Measurements from ENCODE around the gene PKD1L1. TPM values are rescaled to one million over a fixed set of nuclear protein-coding genes. Genes with fewer than 3 reads are reported as not detected.

PKD1L1 gene
- total RNA-seq, 2 experiments from 2014 or later: 0.08 to 0.11 TPM

GRCh38 chr7:47836503-47837202 lies 111.6 kb downstream of the PKD1L1 start:
- no peaks in the 10 kb centered on the region for H3K9me3 Mint-ChIP-seq (ENCODE audit: insufficient read depth)
- peaks cover 2% of the 10 kb centered on the region for H3K4me1 Mint-ChIP-seq (ENCODE audit: low read depth)
- H3K36me3 Mint-ChIP-seq (ENCODE audit: low read depth): no peaks in the 10 kb centered on the region
- ATAC-seq (no peak), DNase-seq (no peak)
- CTCF ChIA-PET: interaction anchor here (0.8 kb wide), 1 partner anchor 18 kb away, joined by 3 read pairs; no protein-coding TSS in a partner anchor
- no peaks in the 10 kb centered on the region for H3K27me3 Mint-ChIP-seq (ENCODE audit: low read depth)
- no peak overlapping the region for H3K27ac Mint-ChIP-seq
- H3K4me3 Mint-ChIP-seq: no peak overlapping the region
- POLR2A ChIA-PET: no interaction called here

GRCh38 chr7:47836080-47836479 lies 112.2 kb downstream of the PKD1L1 start:
- Mint-ChIP-seq H3K4me1 (ENCODE audit: low read depth) (peaks cover 2% of the 10 kb centered on the region), H3K36me3 (ENCODE audit: low read depth) (no peaks in the 10 kb centered on the region), H3K9me3 (ENCODE audit: insufficient read depth) (no peaks in the 10 kb centered on the region), H3K27me3 (ENCODE audit: low read depth) (no peaks in the 10 kb centered on the region), H3K27ac (no peak overlapping the region), H3K4me3 (no peak overlapping the region)
- no peak for ATAC-seq
- POLR2A ChIA-PET: no interaction called here
- no peak for DNase-seq
- CTCF ChIA-PET: no interaction called here

- no peaks in the 10 kb centered on the region for H3K27me3 Mint-ChIP-seq (ENCODE audit: low read depth)
These were observed 115.1 kb downstream of the PKD1L1 start for GRCh38 chr7:47833211-47833610.

GRCh38 chr7:47832105-47832715 lies 116.1 kb downstream of the PKD1L1 start:
- Mint-ChIP-seq H3K4me3 (no peak overlapping the region), H3K9me3 (ENCODE audit: insufficient read depth) (no peaks in the 10 kb centered on the region)

More at GRCh38 chr7:47833211-47833610, 115.1 kb downstream of the PKD1L1 start:
- DNase-seq (no peak), ATAC-seq (no peak)
- no peak overlapping the region for H3K27ac Mint-ChIP-seq
- H3K4me3 Mint-ChIP-seq: no peak overlapping the region
- no peaks in the 10 kb centered on the region for H3K9me3 Mint-ChIP-seq (ENCODE audit: insufficient read depth)
- H3K36me3 Mint-ChIP-seq (ENCODE audit: low read depth): no peaks in the 10 kb centered on the region
- CTCF ChIA-PET: interaction anchor here (1.4 kb wide), 1 partner anchor 14 kb away, joined by 5 read pairs; no protein-coding TSS in a partner anchor
- POLR2A ChIA-PET: no interaction called here
- peaks cover 2% of the 10 kb centered on the region for H3K4me1 Mint-ChIP-seq (ENCODE audit: low read depth)

GRCh38 chr7:47830015-47830414 lies 118.3 kb downstream of the PKD1L1 start:
- POLR2A ChIA-PET: no interaction called here
- peaks cover 2% of the 10 kb centered on the region for H3K4me1 Mint-ChIP-seq (ENCODE audit: low read depth)
- DNase-seq (no peak), ATAC-seq (no peak)
- no peaks in the 10 kb centered on the region for H3K36me3 Mint-ChIP-seq (ENCODE audit: low read depth)
- peaks cover 4% of the 10 kb centered on the region for H3K27me3 Mint-ChIP-seq (ENCODE audit: low read depth)
- CTCF ChIA-PET: interaction anchor here (1.7 kb wide), 1 partner anchor 11 kb away, joined by 5 read pairs; no protein-coding TSS in a partner anchor
- H3K4me3 Mint-ChIP-seq: no peak overlapping the region
- no peak overlapping the region for H3K27ac Mint-ChIP-seq
- no peaks in the 10 kb centered on the region for H3K9me3 Mint-ChIP-seq (ENCODE audit: insufficient read depth)

More at GRCh38 chr7:47832105-47832715, 116.1 kb downstream of the PKD1L1 start:
- no peak overlapping the region for H3K27ac Mint-ChIP-seq
- peaks cover 2% of the 10 kb centered on the region for H3K4me1 Mint-ChIP-seq (ENCODE audit: low read depth)
- no peak for ATAC-seq
- DNase-seq: no peak
- H3K27me3 Mint-ChIP-seq (ENCODE audit: low read depth): no peaks in the 10 kb centered on the region
- POLR2A ChIA-PET: no interaction called here
- CTCF ChIA-PET: interaction anchor here (0.8 to 1.4 kb wide), 2 partner anchors 13 to 111 kb away, joined by 3 to 5 read pairs; no protein-coding TSS in a partner anchor
- no peaks in the 10 kb centered on the region for H3K36me3 Mint-ChIP-seq (ENCODE audit: low read depth)

GRCh38 chr7:47827871-47828270 lies 120.4 kb downstream of the PKD1L1 start:
- ChIA-PET CTCF (interaction anchor here (1.7 kb wide), 1 partner anchor 561 kb away, joined by 3 read pairs; no protein-coding TSS in a partner anchor), POLR2A (no interaction called here)
- DNase-seq (no peak), ATAC-seq (no peak)
- peaks cover 7% of the 10 kb centered on the region for H3K27me3 Mint-ChIP-seq (ENCODE audit: low read depth)
- no peaks in the 10 kb centered on the region for H3K9me3 Mint-ChIP-seq (ENCODE audit: insufficient read depth)
- H3K36me3 Mint-ChIP-seq (ENCODE audit: low read depth): no peaks in the 10 kb centered on the region
- H3K4me3 Mint-ChIP-seq: no peak overlapping the region
- no peaks in the 10 kb centered on the region for H3K4me1 Mint-ChIP-seq (ENCODE audit: low read depth)
- H3K27ac Mint-ChIP-seq: no peak overlapping the region

GRCh38 chr7:47827351-47827756 lies 120.9 kb downstream of the PKD1L1 start:
- ATAC-seq: no peak

GRCh38 chr7:47826754-47827153 lies 121.5 kb downstream of the PKD1L1 start:
- Mint-ChIP-seq H3K4me1 (ENCODE audit: low read depth) (no peaks in the 10 kb centered on the region), H3K27ac (no peak overlapping the region), H3K27me3 (ENCODE audit: low read depth) (peaks cover 7% of the 10 kb centered on the region), H3K9me3 (ENCODE audit: insufficient read depth) (no peaks in the 10 kb centered on the region), H3K4me3 (no peak overlapping the region), H3K36me3 (ENCODE audit: low read depth) (no peaks in the 10 kb centered on the region)
- ATAC-seq: no peak
- CTCF ChIA-PET: interaction anchor here (0.7 to 1.7 kb wide), 2 partner anchors 560 kb away, joined by 3 read pairs; no protein-coding TSS in a partner anchor
- POLR2A ChIA-PET: no interaction called here
- DNase-seq: no peak

More at GRCh38 chr7:47827351-47827756, 120.9 kb downstream of the PKD1L1 start:
- H3K4me1 Mint-ChIP-seq (ENCODE audit: low read depth): no peaks in the 10 kb centered on the region
- no peak overlapping the region for H3K4me3 Mint-ChIP-seq
- ChIA-PET CTCF (interaction anchor here (1.7 kb wide), 1 partner anchor 561 kb away, joined by 3 read pairs; no protein-coding TSS in a partner anchor), POLR2A (no interaction called here)
- H3K36me3 Mint-ChIP-seq (ENCODE audit: low read depth): no peaks in the 10 kb centered on the region
- no peak overlapping the region for H3K27ac Mint-ChIP-seq
- peaks cover 7% of the 10 kb centered on the region for H3K27me3 Mint-ChIP-seq (ENCODE audit: low read depth)
- DNase-seq: no peak
- H3K9me3 Mint-ChIP-seq (ENCODE audit: insufficient read depth): no peaks in the 10 kb centered on the region

- CTCF ChIA-PET: interaction anchor here (0.6 to 2.2 kb wide), 9 partner anchors 10 to 553 kb away, joined by 3 to 17 read pairs (median 5); no protein-coding TSS in a partner anchor
- ATAC-seq (no peak), DNase-seq (no peak)
- Mint-ChIP-seq H3K36me3 (ENCODE audit: low read depth) (no peaks in the 10 kb centered on the region), H3K27me3 (ENCODE audit: low read depth) (peaks cover 4% of the 10 kb centered on the region), H3K27ac (no peak overlapping the region), H3K4me1 (ENCODE audit: low read depth) (no peaks in the 10 kb centered on the region), H3K4me3 (no peak overlapping the region), H3K9me3 (ENCODE audit: insufficient read depth) (no peaks in the 10 kb centered on the region)
- POLR2A ChIA-PET: no interaction called here
These were observed 128.7 kb downstream of the PKD1L1 start for GRCh38 chr7:47819607-47819920.

- CTCF ChIA-PET: interaction anchor here (0.6 to 2.2 kb wide), 10 partner anchors 10 to 552 kb away, joined by 3 to 17 read pairs (median 4); no protein-coding TSS in a partner anchor
- no peak for ATAC-seq
- DNase-seq: peak; percentile 60
These were observed 129.3 kb downstream of the PKD1L1 start for GRCh38 chr7:47818796-47819606.

GRCh38 chr7:47817917-47818316 lies 130.3 kb downstream of the PKD1L1 start:
- ChIA-PET POLR2A (no interaction called here), CTCF (interaction anchor here (1.9 kb wide), 2 partner anchors 551 to 552 kb away, joined by 5 to 17 read pairs; no protein-coding TSS in a partner anchor)
- Mint-ChIP-seq H3K4me1 (ENCODE audit: low read depth) (no peaks in the 10 kb centered on the region), H3K9me3 (ENCODE audit: insufficient read depth) (no peaks in the 10 kb centered on the region), H3K27ac (no peak overlapping the region), H3K4me3 (no peak overlapping the region), H3K36me3 (ENCODE audit: low read depth) (no peaks in the 10 kb centered on the region), H3K27me3 (ENCODE audit: low read depth) (no peaks in the 10 kb centered on the region)
- ATAC-seq: no peak
- no peak for DNase-seq

More at GRCh38 chr7:47818796-47819606, 129.3 kb downstream of the PKD1L1 start:
- H3K9me3 Mint-ChIP-seq (ENCODE audit: insufficient read depth): no peaks in the 10 kb centered on the region
- H3K27me3 Mint-ChIP-seq (ENCODE audit: low read depth): peaks cover 4% of the 10 kb centered on the region
- H3K36me3 Mint-ChIP-seq (ENCODE audit: low read depth): no peaks in the 10 kb centered on the region
- POLR2A ChIA-PET: interaction anchor here (0.7 kb wide), 1 partner anchor 27 kb away, joined by 3 read pairs; no protein-coding TSS in a partner anchor
- H3K27ac Mint-ChIP-seq: no peak overlapping the region
- H3K4me3 Mint-ChIP-seq: no peak overlapping the region
- H3K4me1 Mint-ChIP-seq (ENCODE audit: low read depth): no peaks in the 10 kb centered on the region
